GM19239 (cell line): Measurements from ENCODE around the gene KATNAL2.

ENCODE experiments used
- DNase-seq: peaks from one replicate; pipeline ENCODE4 v3.0.0; 2011; ENCODE audit warnings: low spot score; ENCODE audit not compliant: insufficient read length
- FAIRE-seq: peaks from 2 replicates; lab custom pipeline; 2011; peaks lifted over from hg19 to GRCh38; lab: Jason Lieb, UNC

Gene KATNAL2, protein sequence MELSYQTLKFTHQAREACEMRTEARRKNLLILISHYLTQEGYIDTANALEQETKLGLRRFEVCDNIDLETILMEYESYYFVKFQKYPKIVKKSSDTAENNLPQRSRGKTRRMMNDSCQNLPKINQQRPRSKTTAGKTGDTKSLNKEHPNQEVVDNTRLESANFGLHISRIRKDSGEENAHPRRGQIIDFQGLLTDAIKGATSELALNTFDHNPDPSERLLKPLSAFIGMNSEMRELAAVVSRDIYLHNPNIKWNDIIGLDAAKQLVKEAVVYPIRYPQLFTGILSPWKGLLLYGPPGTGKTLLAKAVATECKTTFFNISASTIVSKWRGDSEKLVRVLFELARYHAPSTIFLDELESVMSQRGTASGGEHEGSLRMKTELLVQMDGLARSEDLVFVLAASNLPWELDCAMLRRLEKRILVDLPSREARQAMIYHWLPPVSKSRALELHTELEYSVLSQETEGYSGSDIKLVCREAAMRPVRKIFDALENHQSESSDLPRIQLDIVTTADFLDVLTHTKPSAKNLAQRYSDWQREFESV

DNA sequence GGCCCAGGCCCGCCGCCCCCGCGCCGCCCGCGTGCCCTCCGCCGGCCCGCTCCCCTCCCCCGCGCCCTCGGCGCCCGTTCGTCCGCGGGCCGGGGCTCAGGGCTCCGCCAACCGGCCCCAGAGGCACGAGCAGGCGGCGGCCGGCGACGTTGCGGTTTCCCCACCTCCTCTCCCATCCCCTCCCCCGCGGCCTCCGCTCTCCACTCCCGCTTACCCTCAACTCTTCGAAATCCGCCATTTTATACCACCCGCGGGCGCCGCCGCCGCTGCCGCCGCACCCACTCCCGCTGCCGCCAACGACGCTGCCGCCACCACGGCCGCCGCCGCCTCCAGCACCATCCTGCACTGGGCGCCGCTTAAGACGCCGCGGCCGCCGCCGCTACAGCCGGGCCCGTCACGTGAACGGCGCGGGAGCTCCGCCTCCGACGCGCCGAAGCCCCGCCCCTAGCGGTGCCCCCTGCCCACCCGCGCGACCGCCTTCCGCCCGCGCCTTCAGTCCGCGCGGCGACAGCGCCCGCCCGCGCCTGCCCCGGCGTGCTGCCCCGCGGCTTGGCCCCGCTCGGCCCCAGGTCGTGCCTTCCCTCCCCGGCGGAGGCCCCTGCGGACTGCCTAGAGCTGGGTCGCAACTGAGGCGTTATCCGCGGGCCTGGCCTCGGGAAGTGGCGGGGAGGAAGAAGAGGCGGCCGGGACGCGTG lies at the start of gene KATNAL2, which contains the start of gene PIAS2:
Gene KATNAL2 (plus strand): TSS at position 495 of the 695 bp plus-strand sequence. CDS start 29,271 bp downstream, outside the sequence.
Gene PIAS2 (minus strand): TSS at position 400 of the 695 bp plus-strand sequence. CDS start 162 bp downstream, at position 238.
- DNase-seq (peak; percentile 77), FAIRE-seq (no peak)

GRCh38 chr18:46868169-46868921 lies 49.1 kb upstream of the KATNAL2 start:
- DNase-seq (no peak), FAIRE-seq (no peak)

GRCh38 chr18:46877329-46877987 lies 39.9 kb upstream of the KATNAL2 start:
- FAIRE-seq (no peak), DNase-seq (no peak)

GRCh38 chr18:46883180-46883579 lies 34.2 kb upstream of the KATNAL2 start:
- DNase-seq (no peak), FAIRE-seq (no peak)

GRCh38 chr18:46886893-46887292 lies 30.5 kb upstream of the KATNAL2 start:
- no peak for DNase-seq
- no peak for FAIRE-seq

DNA sequence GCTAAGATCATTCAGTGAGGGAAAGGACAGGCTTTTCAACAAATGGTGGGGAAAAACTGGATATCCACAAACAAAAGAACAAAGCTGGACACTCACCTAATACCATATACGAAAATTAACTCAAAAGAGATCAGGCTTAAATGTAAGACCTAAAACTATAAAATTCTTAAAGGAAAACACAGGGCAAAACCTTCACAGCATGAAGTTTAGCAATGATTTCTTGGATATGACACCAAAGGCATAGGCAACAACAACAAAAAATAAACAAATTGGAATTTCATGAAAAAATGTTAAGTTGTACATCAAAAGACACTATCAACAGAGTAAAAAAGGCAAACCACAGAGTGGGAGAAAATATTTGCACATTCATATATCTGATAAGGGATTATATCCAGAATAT lies 28.4 kb upstream of the KATNAL2 start:
- DNase-seq (no peak), FAIRE-seq (peak; percentile 14)

DNA sequence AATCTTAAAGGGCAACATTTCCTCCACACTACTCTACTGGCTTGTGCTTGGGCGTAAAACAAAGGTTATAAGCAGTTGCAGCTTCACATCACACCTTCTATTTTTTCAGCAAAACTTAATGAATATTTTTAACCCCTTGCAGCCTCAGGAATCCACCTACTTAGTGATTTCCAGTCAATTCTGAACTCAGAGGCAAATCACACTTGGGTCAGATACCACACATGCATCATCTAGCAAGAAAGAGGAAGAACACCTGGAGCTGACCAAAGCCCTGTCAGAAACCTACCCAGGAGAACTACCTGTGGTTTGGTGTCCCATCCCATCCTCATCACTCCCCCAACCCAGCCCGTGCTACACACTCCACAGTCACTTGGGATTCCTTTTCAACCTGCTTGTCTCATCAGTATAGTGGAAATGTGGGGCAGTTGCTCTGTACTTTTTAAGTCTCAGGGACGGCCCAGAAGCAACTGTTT lies 25.6 kb upstream of the KATNAL2 start:
- peak; percentile 15 for DNase-seq
- FAIRE-seq: peak; percentile 93

- DNase-seq (no peak), FAIRE-seq (peak; percentile 57)
These were observed 24.6 kb upstream of the KATNAL2 start for GRCh38 chr18:46892842-46893241.

DNA sequence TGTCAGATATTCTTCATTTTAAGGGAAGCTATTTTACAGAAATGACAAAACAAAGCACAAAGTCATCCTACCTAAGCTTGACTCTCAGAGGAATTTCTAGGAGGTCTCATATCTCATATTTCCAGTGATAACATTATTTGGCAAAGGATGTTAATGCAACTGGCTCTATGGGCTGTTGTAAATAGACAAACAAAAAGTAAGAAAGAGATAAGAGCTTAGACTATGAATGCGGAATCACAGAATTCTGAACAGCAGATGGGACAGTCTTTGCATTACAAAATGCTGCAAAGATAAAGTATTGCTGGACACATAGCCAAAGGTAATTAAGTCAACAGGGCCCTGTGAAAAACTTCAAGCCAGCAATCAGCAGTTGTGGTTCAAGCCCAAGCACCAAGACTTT lies 24.0 kb upstream of the KATNAL2 start:
- no peak for DNase-seq
- peak; percentile 23 for FAIRE-seq

DNA sequence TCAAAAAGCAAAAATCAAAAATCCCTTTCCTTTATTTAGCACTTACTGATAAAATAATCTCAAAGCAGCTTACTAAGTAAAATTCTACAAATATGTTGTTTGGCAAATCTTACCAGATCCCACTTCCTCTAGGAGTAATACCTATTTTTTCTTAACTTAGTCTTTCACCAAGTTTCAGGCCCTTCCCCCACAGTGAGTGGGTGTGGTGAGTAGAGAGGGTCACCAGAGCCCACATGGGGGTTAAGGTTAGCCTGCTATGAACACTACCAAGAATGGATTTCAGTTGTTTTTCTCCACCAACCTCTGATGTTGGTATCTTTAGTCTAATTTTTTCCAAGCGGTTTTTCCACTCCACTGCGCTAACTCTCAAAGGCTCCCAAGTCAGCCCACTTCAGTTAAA lies 23.3 kb upstream of the KATNAL2 start:
- DNase-seq (no peak), FAIRE-seq (no peak)

DNA sequence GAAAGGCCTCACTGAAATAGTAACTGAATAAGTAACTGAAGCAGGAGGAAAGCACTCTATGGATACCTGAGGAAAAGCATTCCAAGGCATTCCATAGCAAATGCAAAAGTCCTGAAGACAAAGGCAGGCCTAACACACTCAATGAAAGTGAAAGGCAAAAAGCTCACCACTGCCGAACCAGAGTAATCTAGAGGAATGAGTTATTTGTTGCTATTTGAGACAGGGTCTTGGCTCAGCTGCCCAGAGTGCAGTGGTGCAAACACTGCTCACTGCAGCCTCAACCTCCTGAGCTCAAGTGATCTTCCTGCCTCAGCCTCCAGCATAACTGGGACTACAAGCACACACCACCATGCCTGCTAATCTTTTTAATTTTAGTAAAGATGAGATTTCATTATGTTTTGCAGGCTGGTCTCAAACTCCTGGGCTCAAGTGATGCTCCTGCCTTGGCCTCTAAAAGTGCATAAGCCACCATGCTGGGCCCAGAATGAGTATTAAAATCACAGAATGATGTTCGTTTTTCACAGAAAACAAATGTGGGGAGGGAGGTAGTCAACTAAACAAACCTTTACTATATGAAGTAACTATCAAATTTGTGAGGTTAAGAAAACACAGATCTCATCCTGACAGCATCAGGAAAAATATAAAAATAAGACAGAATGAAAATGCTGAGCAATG lies 18.0 kb upstream of the KATNAL2 start:
- FAIRE-seq (peak; percentile 79), DNase-seq (peak; percentile 15)

- DNase-seq (no peak), FAIRE-seq (no peak)
These were observed 14.0 kb upstream of the KATNAL2 start for GRCh38 chr18:46903406-46903805.

DNA sequence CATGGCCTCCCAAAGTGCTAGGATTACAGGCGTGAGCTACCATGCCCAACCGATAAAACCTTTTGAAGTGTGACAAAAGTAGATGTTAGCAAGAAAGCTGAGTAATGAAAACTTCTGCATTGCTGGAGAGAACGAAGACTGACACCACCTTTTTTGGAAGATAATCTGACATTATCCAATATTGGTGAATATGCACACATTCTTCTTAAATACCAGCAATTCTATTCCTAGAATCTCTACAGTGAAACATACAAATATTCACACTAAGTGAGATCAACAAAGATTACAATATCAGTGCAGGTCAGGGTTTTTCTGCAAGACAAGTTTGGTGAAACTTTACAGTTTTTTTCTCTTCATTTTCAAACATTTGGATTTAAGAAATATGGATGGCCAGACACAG lies 7.9 kb upstream of the KATNAL2 start:
- DNase-seq (no peak), FAIRE-seq (no peak)

GRCh38 chr18:46910856-46911255 lies 6.5 kb upstream of the KATNAL2 start:
- DNase-seq: no peak
- no peak for FAIRE-seq

GRCh38 chr18:46915800-46916550 lies 1.4 kb upstream of the KATNAL2 start:
- DNase-seq: no peak

DNA sequence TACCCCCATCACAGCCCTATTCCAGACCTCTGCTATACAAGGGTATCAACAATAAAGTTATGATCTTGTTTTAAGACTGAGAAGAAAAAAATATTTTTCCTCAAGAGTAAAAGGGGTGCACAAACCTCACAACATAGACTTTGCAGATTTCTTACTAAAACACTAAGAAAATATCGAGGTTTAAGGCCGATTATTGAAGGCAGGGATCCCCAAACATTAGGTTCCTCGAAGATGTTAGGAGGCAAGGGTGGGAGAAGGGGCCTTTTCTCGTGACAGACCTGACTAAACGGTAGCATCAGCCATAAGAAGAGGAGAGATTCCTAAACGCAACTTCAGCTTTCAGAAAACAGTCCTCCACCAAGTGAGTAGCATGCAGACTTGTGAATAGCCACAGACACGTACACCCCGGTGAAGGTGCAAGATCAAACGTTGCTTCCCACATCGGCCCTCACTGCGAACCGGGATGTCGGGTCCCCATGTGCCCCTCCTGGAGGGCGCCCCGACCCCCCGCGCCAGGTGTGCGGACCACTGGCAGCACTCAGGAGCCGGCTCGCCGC lies 773 bp upstream of the KATNAL2 start:
- DNase-seq (peak; percentile 40), FAIRE-seq (peak; percentile 61)

More at GRCh38 chr18:46915800-46916550, 1.4 kb upstream of the KATNAL2 start:
- peak; percentile 55 for FAIRE-seq

- FAIRE-seq (peak; percentile 68), DNase-seq (peak; percentile 17)
These were observed 600 bp downstream of the KATNAL2 start for GRCh38 chr18:46917803-46918600.
